GM10248 (cell line): ENCODE measurements around the gene KCNT2.

Experiments
- CTCF ChIA-PET: fragments of 300-600 bp; sonication (Branson Sonifier 250); formaldehyde crosslinking; extraction: SDS; loops from one replicate; lab custom pipeline; 2021; ENCODE audit warnings: antibody characterized with exemption; lab: Yijun Ruan, JAX
- POLR2A ChIA-PET: fragments of 350-650 bp; sonication (Branson Sonifier 250); formaldehyde crosslinking; extraction: SDS; loops from one replicate; lab custom pipeline; 2020; ENCODE audit warnings: antibody characterized with exemption; lab: Yijun Ruan, JAX
- DNase-seq: peaks from one replicate; pipeline ENCODE4 v3.0.0; 2012; ENCODE audit errors: extremely low spot score
- TF ChIP-seq, protein P1 (sequence below): IDR thresholded peaks from 2 replicates; pipeline ENCODE4 v1.5.1; 2012; ENCODE audit warnings: mild to moderate bottlenecking, low read depth; ENCODE audit errors: extremely low read depth, missing control alignments, control extremely low read depth

The KCNT2 gene

DNA sequence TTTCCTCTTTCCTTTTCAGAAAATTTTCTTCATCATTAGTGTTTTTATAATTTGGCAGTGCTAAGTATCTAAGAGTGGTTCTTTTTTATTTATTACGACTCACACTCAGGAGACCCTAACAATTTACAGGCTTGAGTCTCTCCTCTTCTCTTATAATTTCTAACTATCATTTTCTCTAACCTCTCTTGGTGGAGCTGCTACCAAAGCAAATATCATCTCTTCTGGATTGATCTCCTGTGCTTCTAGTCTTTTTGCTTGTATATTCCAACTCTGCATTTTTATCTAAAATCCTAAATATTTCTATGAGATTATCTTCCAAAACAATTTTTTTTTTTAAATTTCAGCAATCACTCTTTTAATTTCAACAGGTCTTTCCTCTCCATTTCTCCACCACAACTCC is 250.3 kb downstream of the KCNT2 start:
- TF ChIP-seq, protein P1, sequence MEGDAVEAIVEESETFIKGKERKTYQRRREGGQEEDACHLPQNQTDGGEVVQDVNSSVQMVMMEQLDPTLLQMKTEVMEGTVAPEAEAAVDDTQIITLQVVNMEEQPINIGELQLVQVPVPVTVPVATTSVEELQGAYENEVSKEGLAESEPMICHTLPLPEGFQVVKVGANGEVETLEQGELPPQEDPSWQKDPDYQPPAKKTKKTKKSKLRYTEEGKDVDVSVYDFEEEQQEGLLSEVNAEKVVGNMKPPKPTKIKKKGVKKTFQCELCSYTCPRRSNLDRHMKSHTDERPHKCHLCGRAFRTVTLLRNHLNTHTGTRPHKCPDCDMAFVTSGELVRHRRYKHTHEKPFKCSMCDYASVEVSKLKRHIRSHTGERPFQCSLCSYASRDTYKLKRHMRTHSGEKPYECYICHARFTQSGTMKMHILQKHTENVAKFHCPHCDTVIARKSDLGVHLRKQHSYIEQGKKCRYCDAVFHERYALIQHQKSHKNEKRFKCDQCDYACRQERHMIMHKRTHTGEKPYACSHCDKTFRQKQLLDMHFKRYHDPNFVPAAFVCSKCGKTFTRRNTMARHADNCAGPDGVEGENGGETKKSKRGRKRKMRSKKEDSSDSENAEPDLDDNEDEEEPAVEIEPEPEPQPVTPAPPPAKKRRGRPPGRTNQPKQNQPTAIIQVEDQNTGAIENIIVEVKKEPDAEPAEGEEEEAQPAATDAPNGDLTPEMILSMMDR = no peak
- no peak for DNase-seq
- POLR2A ChIA-PET = no interaction called here
- CTCF ChIA-PET = interaction anchor here (1.4 to 1.7 kb wide), 2 partner anchors 13 to 14 kb away, joined by 5 to 9 read pairs; no protein-coding TSS in a partner anchor

DNA sequence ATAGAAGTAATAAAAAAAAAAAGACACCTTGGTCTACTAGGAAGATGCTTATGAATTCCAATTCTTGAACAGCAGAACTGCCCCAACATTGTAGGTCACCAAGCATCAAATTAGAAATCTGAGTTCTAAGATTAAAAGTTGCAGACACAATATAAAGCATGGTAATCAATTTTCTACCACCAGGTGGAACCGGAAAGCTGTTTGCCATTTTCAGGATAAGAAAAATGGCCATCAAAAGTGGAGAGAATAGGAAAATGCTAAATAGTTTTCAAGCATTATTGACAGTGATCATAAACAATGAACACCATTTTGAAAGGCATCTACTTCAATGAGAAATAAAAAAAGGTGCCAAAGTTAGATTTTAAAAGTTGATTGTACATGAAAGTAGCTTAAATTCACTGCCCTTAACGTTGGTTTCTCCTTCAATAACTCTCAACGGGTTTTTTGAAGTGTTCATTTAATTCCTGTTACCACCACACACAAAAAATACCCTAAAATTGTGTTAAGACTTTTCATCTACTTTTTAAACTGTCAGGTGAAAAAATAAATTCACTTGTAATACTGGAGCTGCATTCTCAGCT is 252.9 kb downstream of the KCNT2 start:
- ChIA-PET CTCF (interaction anchor here (1.1 to 2.0 kb wide), 4 partner anchors 12 to 32 kb away, joined by 3 to 6 read pairs (median 4); no protein-coding TSS in a partner anchor), POLR2A (no interaction called here)
- TF ChIP-seq, protein P1 = no peak
- DNase-seq = no peak

DNA sequence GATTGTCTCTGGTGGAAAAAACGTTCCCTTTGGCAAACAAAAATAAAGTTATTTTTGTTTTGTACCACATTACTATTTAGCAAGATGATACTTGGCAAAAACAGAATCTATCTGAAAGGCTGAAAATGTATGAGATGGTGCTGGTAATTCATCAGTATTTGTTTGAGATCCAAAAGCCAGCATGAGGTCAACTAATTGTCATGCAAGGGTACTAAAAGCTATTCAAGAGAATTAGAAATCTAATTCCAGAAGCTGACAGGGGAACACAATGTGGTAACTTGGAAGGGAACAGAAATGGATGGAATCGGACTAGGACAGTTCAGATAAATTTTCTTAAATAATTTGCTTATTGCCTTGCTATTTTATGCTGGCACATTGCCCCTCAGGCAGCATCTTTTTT is 263.8 kb downstream of the KCNT2 start:
- DNase-seq = no peak
- TF ChIP-seq, protein P1 = no peak
- POLR2A ChIA-PET = no interaction called here
- CTCF ChIA-PET = interaction anchor here (0.9 to 1.9 kb wide), 3 partner anchors 13 to 32 kb away, joined by 4 to 5 read pairs (median 5); no protein-coding TSS in a partner anchor

DNA sequence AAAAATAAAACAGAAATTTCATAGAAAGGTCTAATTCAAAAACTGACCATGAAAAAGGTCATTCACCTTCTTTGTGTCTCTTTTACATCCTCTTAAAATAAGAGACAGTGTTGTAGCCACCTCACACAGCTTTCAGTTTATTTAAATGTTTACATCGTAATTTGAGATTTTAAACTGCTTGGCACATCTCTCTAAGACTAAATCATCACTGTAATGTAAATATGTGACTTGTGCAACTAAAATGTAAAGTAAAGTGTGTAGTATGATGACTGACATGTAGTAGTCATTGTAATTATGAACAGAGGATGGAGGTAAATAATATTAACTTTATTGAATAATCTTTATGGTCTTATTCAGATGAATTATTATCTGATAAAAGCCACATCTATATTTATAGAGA is 283.9 kb downstream of the KCNT2 start:
- DNase-seq = no peak
- TF ChIP-seq, protein P1 = no peak
- ChIA-PET CTCF (interaction anchor here (1.4 kb wide), 1 partner anchor 21 kb away, joined by 5 read pairs; no protein-coding TSS in a partner anchor), POLR2A (no interaction called here)

DNA sequence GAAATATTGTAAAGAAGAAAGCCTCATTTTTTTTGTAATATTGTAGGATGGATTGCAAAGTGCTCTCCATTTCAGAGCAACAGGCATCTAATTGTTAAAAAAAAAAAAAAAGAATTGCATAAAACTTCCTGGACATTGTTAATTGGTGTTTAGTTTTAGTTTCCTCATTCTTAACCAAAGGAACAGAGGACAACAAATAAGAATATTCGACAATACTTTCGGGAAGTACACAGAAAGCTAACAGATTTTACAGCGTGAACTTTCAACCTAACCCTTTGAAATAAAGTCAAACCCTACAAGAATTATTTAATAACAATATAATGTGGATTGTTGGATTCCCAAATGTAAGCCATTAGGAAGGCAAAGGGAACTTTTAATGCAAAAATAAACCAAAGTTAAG is 284.4 kb downstream of the KCNT2 start:
- POLR2A ChIA-PET = no interaction called here

GRCh38 chr1:196319301-196319700 is 288.9 kb downstream of the KCNT2 start:
- TF ChIP-seq, protein P1 = no peak
- ChIA-PET CTCF (interaction anchor here (1.9 kb wide), 1 partner anchor 11 kb away, joined by 5 read pairs; no protein-coding TSS in a partner anchor), POLR2A (no interaction called here)
- DNase-seq = no peak

More for the DNA sequence above, 284.4 kb downstream of the KCNT2 start:
- CTCF ChIA-PET = interaction anchor here (1.0 kb wide), 1 partner anchor 9 kb away, joined by 4 read pairs; no protein-coding TSS in a partner anchor
- no peak for DNase-seq
- TF ChIP-seq, protein P1 = no peak
